D721Med (cell line): Measurements from ENCODE around the gene MDN1.

Experiments
- DNase-seq: peaks from one replicate; pipeline ENCODE4 v3.0.0; 2011; ENCODE audit warnings: low spot score; ENCODE audit not compliant: insufficient read length
- FAIRE-seq: peaks from 2 replicates; lab custom pipeline; 2011; peaks lifted over from hg19 to GRCh38; lab: Jason Lieb, UNC
- CTCF ChIP-seq: IDR thresholded peaks from 2 replicates; pipeline ENCODE4 v1.5.1; 2012; ENCODE audit warnings: mild to moderate bottlenecking, control low read depth; ENCODE audit not compliant: insufficient read depth; ENCODE audit errors: missing control alignments

Gene MDN1

GRCh38 chr6:89678531-89678930 is 141.1 kb downstream of the MDN1 start:
- no peak for FAIRE-seq

GRCh38 chr6:89675949-89676748 is 143.4 kb downstream of the MDN1 start:
- DNase-seq, result no peak
- no peak for FAIRE-seq
- no peak for TF ChIP-seq CTCF

More at GRCh38 chr6:89678531-89678930, 141.1 kb downstream of the MDN1 start:
- no peak for TF ChIP-seq CTCF
- no peak for DNase-seq

GRCh38 chr6:89670935-89671565 is 148.5 kb downstream of the MDN1 start:
- FAIRE-seq (no peak), DNase-seq (no peak)
- no peak for TF ChIP-seq CTCF

- FAIRE-seq, result no peak
- no peak for TF ChIP-seq CTCF
Observed at GRCh38 chr6:89669002-89669401, 150.6 kb downstream of the MDN1 start.

GRCh38 chr6:89667872-89668556 is 151.6 kb downstream of the MDN1 start:
- FAIRE-seq (no peak), DNase-seq (no peak)
- TF ChIP-seq CTCF, result no peak

More at GRCh38 chr6:89669002-89669401, 150.6 kb downstream of the MDN1 start:
- no peak for DNase-seq

- no peak for TF ChIP-seq CTCF
- no peak for FAIRE-seq
Observed at GRCh38 chr6:89662659-89663223, 156.9 kb downstream of the MDN1 start.

More at GRCh38 chr6:89662659-89663223, 156.9 kb downstream of the MDN1 start:
- DNase-seq, result no peak
